GM10266 (cell line): ENCODE results near the gene HAAO.

ENCODE experiments used
- DNase-seq: peaks from one replicate; pipeline ENCODE4 v3.0.0; 2012; ENCODE audit errors: extremely low spot score
- TF ChIP-seq, protein P1 (sequence below): IDR thresholded peaks from 2 replicates; pipeline ENCODE4 v1.5.1; 2012; ENCODE audit warnings: mild to moderate bottlenecking, low read depth; ENCODE audit not compliant: control insufficient read depth, insufficient read depth; ENCODE audit errors: missing control alignments

The HAAO gene

DNA sequence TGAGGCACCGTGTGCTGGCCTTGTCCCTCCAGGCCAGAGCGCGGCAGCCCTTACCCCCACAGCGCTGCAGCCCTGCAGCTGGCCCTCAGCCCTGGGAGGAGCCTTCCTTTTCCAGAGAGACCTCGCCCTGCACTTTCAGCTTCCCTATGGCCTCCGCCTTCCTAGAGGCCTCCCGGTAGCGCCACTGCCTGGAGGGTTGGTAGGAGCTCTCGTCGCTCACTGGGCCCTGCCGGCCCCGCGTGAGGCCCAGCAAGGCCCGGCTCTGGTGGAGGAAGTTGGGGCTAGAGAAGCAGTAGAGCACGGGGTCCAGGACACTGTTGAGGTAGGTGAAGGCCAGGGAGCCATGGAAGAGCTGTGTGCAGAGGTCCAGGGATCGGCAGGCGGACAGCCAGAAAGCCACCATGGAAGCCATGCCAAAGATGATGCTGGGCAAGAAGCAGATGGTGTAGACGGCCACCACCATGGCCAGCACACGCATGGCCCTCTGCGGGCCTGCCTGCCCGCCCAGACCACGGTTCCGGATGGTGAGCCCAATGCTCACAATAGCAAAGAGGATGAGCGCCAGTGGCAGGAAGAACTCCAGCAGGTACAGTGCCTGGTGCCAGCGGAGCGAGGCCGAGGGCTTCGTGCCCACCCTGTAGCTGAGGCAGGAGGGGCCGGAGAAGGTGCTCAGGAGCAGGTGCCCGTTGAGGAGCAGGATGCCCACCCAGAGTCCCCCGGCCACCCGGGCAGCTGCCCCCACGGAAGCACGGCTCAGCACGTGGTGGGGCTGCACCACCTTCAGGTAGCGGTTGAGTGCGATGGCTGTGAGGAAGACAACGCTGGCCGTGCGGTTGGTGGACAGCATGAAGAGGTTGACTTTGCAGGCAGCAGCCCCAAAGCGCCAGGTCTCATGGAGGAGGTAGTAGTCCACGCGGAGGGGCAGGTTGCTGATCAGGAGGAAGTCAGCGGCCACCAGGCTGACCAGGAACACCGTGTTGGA, 29.3 kb downstream of the HAAO start:
- DNase-seq: no peak
- TF ChIP-seq, protein P1, sequence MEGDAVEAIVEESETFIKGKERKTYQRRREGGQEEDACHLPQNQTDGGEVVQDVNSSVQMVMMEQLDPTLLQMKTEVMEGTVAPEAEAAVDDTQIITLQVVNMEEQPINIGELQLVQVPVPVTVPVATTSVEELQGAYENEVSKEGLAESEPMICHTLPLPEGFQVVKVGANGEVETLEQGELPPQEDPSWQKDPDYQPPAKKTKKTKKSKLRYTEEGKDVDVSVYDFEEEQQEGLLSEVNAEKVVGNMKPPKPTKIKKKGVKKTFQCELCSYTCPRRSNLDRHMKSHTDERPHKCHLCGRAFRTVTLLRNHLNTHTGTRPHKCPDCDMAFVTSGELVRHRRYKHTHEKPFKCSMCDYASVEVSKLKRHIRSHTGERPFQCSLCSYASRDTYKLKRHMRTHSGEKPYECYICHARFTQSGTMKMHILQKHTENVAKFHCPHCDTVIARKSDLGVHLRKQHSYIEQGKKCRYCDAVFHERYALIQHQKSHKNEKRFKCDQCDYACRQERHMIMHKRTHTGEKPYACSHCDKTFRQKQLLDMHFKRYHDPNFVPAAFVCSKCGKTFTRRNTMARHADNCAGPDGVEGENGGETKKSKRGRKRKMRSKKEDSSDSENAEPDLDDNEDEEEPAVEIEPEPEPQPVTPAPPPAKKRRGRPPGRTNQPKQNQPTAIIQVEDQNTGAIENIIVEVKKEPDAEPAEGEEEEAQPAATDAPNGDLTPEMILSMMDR: no peak

DNA sequence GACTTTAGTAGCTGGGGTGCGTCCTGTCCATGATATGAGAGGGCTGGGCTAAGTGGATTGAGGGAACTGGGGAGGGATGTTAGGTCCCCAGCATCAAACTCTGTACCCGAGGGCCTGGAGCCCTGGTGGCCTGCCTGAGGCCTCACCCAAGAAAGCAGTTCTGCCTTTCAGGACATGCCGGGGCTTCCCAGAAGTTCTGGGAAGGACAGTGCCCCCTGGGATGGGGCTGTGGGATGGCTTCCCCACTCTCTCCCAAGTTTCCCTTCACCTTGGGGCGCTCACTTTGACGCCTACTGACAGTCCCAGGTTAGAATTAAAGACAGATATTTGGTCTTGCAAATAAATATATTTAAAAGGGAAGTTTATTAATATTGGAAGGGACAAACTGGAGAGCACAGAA, 30.2 kb downstream of the HAAO start:
- TF ChIP-seq, protein P1: no peak
- DNase-seq: no peak

DNA sequence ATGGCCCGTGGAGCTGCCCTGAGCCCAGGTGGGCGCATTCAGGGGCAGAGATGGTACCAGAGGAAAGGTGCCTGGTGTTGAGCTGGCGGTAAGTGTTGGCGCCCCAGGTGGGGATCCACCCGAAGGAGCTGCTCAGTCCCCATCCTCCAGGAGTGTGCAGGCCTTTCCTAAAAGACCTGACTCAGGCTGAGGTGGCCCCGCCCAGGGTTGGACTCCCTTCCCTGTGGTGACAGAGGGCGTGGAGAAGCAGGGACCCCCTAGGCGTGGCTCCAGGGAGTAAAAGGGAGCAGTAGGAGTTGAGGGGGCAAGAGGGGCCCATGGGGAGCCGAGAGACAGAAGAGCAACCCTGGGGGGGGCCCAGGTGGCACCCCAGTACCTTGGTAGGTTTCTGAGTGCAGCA, 30.8 kb downstream of the HAAO start:
- TF ChIP-seq, protein P1: no peak
- DNase-seq: no peak

DNA sequence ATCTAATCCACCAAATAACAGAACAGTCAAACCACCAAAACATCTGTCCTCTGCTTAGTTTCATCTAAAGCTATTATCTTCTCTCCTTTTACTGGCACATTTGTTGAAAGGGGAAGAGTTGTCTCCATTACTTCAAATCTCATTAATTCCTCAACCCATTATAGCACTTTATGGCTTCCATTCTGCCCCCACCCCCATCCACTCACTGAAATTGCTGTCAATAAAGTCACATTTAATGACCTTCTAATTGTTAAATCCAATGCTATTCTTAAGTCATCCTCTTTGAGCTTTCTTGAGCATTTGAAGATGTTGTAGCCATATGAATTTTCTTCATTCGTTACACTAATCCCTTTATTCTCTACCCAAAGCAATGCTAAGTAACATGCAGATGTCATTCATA, 33.6 kb downstream of the HAAO start:
- TF ChIP-seq, protein P1: no peak
- DNase-seq: no peak

DNA sequence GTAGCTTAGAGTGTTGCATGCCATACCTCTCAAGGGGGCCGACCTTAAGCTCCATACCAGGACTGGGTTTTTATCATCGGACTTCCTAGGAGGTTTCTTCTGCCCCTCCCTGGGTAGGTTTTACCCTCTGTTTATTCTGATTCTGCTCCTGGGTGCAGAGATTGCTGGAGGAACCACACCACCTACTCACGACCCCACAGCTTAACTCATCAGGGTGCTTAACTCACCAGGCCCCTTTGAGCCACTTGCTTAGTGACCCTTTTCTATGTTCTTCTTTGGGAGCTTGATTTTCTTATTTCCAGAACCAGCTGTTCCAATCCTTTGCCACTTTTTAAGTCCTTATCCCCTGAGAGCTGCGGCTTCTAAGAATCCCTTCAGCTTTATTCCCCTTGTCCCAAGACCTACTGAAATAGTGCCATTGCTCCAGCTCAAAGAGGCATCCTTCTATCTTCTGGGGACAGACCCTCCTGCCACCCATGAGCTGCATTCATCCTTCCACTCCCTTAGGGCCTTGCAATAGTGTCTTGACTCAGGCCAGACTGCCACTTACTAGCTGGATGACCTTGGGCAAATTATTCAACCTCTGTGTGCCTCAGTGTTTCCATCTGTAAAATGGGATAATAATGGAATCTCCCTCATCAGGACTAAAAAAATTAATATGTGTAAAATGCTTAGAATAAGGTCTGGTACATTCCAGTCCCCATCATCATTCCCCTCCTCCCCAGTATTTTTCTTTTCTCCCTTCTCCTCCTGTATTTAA, 34.2 kb downstream of the HAAO start:
- TF ChIP-seq, protein P1: no peak
- no peak for DNase-seq

DNA sequence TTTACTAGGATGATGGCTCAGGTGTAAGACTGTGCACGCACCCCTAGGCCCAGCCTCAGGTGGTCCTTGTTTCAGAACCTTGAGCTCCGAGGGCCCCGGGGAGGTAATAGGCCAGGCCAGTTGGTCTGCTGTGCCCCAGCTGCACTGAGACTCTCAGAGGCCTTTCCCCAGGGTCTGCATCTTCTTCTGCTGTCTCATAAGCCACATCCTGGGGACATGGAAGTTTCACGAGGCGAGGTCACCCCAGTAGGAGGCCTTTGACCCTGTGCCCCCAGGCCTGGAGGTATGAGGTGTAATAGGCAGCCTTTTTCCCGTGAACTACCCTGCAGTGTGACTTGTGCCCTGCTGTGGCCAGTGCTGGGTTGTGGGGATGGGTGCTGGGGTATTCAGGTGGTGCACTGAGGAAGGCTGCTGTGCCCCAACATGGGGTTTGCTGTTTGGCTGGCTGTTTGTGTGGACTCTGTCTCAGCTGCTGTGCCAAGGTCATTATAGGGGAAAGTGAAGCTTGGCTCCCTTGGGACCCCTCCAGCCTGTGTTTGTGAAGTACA, 35.3 kb downstream of the HAAO start:
- TF ChIP-seq, protein P1: no peak

DNA sequence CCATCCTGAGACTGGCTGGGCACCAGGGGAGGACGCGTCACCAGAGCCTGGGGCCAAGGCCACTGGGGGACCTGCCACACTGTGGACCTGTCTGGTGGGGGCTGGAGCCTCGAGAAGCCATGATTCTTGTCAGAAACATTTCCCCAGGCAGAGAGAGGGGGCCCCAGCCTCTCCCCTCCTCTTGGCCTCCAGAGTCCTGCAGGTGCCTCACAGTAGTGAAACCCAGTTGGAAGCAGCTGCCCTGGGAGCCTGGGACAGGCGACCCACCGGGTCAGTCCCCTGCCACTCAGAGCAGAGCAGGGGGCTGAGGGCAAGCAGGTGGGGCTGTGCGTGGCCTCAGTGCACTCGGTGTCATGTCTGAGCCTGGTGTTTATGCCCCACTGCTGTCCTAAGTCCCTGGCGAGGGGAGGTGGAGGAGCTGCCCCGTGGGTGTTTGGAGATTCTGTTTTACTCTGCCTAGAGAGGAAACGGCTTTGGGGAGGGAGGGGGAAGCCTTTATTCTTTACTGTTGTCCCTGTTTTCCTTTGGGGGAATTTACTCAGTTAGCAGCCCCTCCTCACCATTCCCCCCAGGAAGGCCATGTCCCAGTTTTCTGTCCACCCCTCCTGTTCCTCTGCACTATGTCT, 36.1 kb downstream of the HAAO start:
- TF ChIP-seq, protein P1: no peak
- DNase-seq: no peak

More for the DNA sequence above, 35.3 kb downstream of the HAAO start:
- DNase-seq: no peak
